PC-9 (cell line): Measurements from ENCODE around the gene PSMD1. TPM values are rescaled to one million over a fixed set of nuclear protein-coding genes. Genes with fewer than 3 reads are reported as not detected.
"Not testable (repeated sequence)": the region's sequence is repeated elsewhere in the genome, so short reads cannot be mapped to it uniquely, and the experiment has no call there.

Source experiments
- BruUV-seq: library from RNA; stranded (reverse); fragments of 400-500 nt; replicated peaks from 2 replicates; lab custom pipeline; 2021; lab: Mats Ljungman, UMichigan
- CTCF ChIA-PET: fragments of 300-600 bp; sonication (Branson Sonifier 250); formaldehyde crosslinking; loops from one replicate; lab custom pipeline; 2022; ENCODE audit warnings: antibody characterized with exemption; lab: Charles Lee
- POLR2A ChIA-PET: fragments of 300-600 bp; sonication (Branson Sonifier 250); formaldehyde crosslinking; loops from one replicate; lab custom pipeline; 2022; ENCODE audit warnings: antibody characterized with exemption; ENCODE audit not compliant: unreplicated experiment; lab: Charles Lee
- DNase-seq, 2 experiments: peaks; one replicate each; pipeline versions ENCODE4 v3.0.0 to v3.0.0-alpha.2; 2015 to 2022; ENCODE audit warnings: mixed read lengths in 1 of 2
- H2AFZ ChIP-seq: fragments of 200-600 bp; sonication (generic); 2 replicates; pipeline ENCODE4 v1.8.1; 2017; ENCODE audit warnings: antibody characterized with exemption
- H3F3A ChIP-seq: fragments of 200-600 bp; sonication (generic); 2 replicates; pipeline ENCODE4 v1.8.1; 2017; ENCODE audit warnings: antibody characterized with exemption, mild to moderate bottlenecking, low read depth; ENCODE audit not compliant: insufficient read depth
- H3K27ac ChIP-seq: fragments of 200-600 bp; sonication (generic); 2 replicates; pipeline ENCODE4 v1.6.1; 2016; ENCODE audit warnings: mixed run types
- H3K27me3 ChIP-seq: fragments of 200-600 bp; sonication (generic); 2 replicates; pipeline ENCODE4 v1.6.1; 2016; ENCODE audit warnings: low read depth, mixed run types; ENCODE audit not compliant: insufficient read depth
- H3K36me3 ChIP-seq: fragments of 200-600 bp; sonication (generic); 2 replicates; pipeline ENCODE4 v1.6.1; 2016; ENCODE audit warnings: low read depth, mixed run types
- H3K4me1 ChIP-seq: fragments of 200-600 bp; sonication (generic); replicated peaks from 2 replicates; pipeline ENCODE4 v1.6.1; 2016; ENCODE audit warnings: mixed run types; ENCODE audit not compliant: insufficient read depth
- H3K4me2 ChIP-seq: fragments of 200-600 bp; sonication (generic); 2 replicates; pipeline ENCODE4 v1.6.1; 2017; ENCODE audit warnings: mixed run types
- H3K4me3 ChIP-seq: fragments of 200-600 bp; sonication (generic); 2 replicates; pipeline ENCODE4 v1.6.1; 2016; ENCODE audit warnings: mixed run types
- H3K79me2 ChIP-seq: fragments of 200-600 bp; sonication (generic); 2 replicates; pipeline ENCODE4 v1.6.1; 2017; ENCODE audit warnings: low read depth, mixed run types
- H3K9me2 ChIP-seq: fragments of 200-600 bp; sonication (generic); 2 replicates; pipeline ENCODE4 v1.8.1; 2017; ENCODE audit warnings: mild to moderate bottlenecking; ENCODE audit not compliant: insufficient read depth
- H3K9me3 ChIP-seq: fragments of 200-600 bp; sonication (generic); 2 replicates; pipeline ENCODE4 v1.8.1; 2016; ENCODE audit warnings: low read depth; ENCODE audit not compliant: insufficient read depth
- H4K20me1 ChIP-seq: fragments of 200-600 bp; sonication (generic); 2 replicates; pipeline ENCODE4 v1.8.1; 2017; ENCODE audit not compliant: insufficient read depth
- CTCF ChIP-seq: fragments of 200-600 bp; sonication (generic); conservative IDR thresholded peaks from 2 replicates; pipeline ENCODE4 v1.6.1; 2017; ENCODE audit warnings: mixed run types, antibody characterized with exemption, mild to moderate bottlenecking, moderate library complexity
- EZH2 ChIP-seq: fragments of 200-600 bp; sonication (generic); IDR thresholded peaks from 2 replicates; pipeline ENCODE4 v1.8.0; 2017; ENCODE audit warnings: antibody characterized with exemption, low read depth
- intact Hi-C: fragments of 100-400 bp; cut with micrococcal nuclease; formaldehyde crosslinking; loops from one replicate; pipeline ENCODE4 v1.10.0; 2022; ENCODE audit not compliant: unreplicated experiment
- total RNA-seq: library from RNA; stranded (reverse); gene quantifications from 2 replicates; pipeline ENCODE4 v1.2.3, GENCODE V29; 2021

PSMD1 gene
- total RNA-seq, 1 experiment from 2014 or later, result 119 TPM

GRCh38 chr2:231065966-231066365 lies 9.3 kb downstream of the PSMD1 start:
- no peak overlapping the region for H3K4me3 ChIP-seq
- ChIA-PET POLR2A (no interaction called here), CTCF (no interaction called here)
- peaks cover 51% of the 10 kb centered on the region for H3K79me2 ChIP-seq
- no peak for DNase-seq
- TF ChIP-seq CTCF (no peak), EZH2 (no peak)
- peaks cover 24% of the 10 kb centered on the region for H4K20me1 ChIP-seq
- H3K4me1 ChIP-seq, result peaks cover 29% of the 10 kb centered on the region
- H3K36me3 ChIP-seq, result peaks cover 82% of the 10 kb centered on the region
- H3K4me2 ChIP-seq, result no peak overlapping the region
- H3K27ac ChIP-seq, result no peak overlapping the region
- no peaks in the 10 kb centered on the region for H3K27me3 ChIP-seq
- intact Hi-C loops, result no loop called here
- H3K9me2 ChIP-seq, result no peaks in the 10 kb centered on the region
- H2AFZ ChIP-seq, result no peak overlapping the region
- BruUV-seq, result no TSS peak
- peaks cover 42% of the 10 kb centered on the region for H3F3A ChIP-seq
- H3K9me3 ChIP-seq, result no peaks in the 10 kb centered on the region

DNA sequence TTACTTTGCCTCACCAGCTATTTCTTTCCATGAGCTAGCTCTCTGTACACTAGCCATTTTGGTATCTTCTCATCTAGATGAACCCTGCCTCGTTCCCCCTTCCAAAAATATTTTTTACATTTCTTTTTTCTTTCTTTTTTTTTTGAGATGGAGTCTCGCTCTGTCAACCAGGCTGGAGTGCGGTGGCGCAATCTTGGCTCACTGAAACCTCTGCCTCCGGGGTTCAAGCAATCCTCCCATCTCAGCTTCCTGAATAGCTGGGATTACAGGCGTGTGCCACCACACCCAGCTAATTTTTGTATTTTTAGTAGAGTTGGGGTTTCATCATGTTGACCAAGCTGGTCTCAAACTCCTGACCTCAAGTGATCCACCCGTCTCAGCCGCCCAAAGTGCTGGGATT lies 10.9 kb downstream of the PSMD1 start:
- peak overlapping the region; percentile 56 for H3K27ac ChIP-seq
- intact Hi-C loops, H3K9me3 ChIP-seq, H3K4me3 ChIP-seq, DNase-seq, H2AFZ ChIP-seq, BruUV-seq, POLR2A ChIA-PET, H3K9me2 ChIP-seq, H3K27me3 ChIP-seq, CTCF ChIA-PET: not testable (repeated sequence)
- H3K36me3 ChIP-seq, result peaks cover 79% of the 10 kb centered on the region
- H4K20me1 ChIP-seq, result peaks cover 21% of the 10 kb centered on the region
- peaks cover 42% of the 10 kb centered on the region for H3F3A ChIP-seq
- H3K4me2 ChIP-seq, result peak overlapping the region; percentile 44; the same call in 1 of the 2 replicates
- H3K4me1 ChIP-seq, result peaks cover 29% of the 10 kb centered on the region
- H3K79me2 ChIP-seq, result peaks cover 35% of the 10 kb centered on the region

- CTCF ChIA-PET, result interaction anchor here (0.5 kb wide), 2 partner anchors 10 to 220 kb away, joined by 4 to 5 read pairs; no protein-coding TSS in a partner anchor
- H3K36me3 ChIP-seq, result peaks cover 80% of the 10 kb centered on the region
- DNase-seq, result peak; percentile 22 to 85
Measured at GRCh38 chr2:231068525-231069222, 12.0 kb downstream of the PSMD1 start.

More at GRCh38 chr2:231068525-231069222, 12.0 kb downstream of the PSMD1 start:
- H3K4me1 ChIP-seq, result peaks cover 29% of the 10 kb centered on the region
- H4K20me1 ChIP-seq, result peaks cover 21% of the 10 kb centered on the region
- H3F3A ChIP-seq, result peaks cover 42% of the 10 kb centered on the region
- POLR2A ChIA-PET, result interaction anchor here (0.6 kb wide), 1 partner anchor 129 kb away, joined by 3 read pairs; no protein-coding TSS in a partner anchor
- H3K27ac ChIP-seq, result peak overlapping the region; percentile 56
- H3K4me2 ChIP-seq, result peak overlapping the region; percentile 44
- intact Hi-C loops, result no loop called here
- H2AFZ ChIP-seq, result no peak overlapping the region
- no TSS peak for BruUV-seq
- H3K27me3 ChIP-seq, result no peaks in the 10 kb centered on the region
- H3K9me3 ChIP-seq, result no peaks in the 10 kb centered on the region
- no peaks in the 10 kb centered on the region for H3K9me2 ChIP-seq
- H3K79me2 ChIP-seq, result peaks cover 29% of the 10 kb centered on the region
- no peak for TF ChIP-seq CTCF
- no peak for TF ChIP-seq EZH2
- H3K4me3 ChIP-seq, result no peak overlapping the region
